HG03064 (cell line): ENCODE results near the gene TLR7.

Experiments used
- ATAC-seq: cut with Tn5 transposase; IDR thresholded peaks from one replicate; pipeline ENCODE4 v1.9.1; 2021; ENCODE audit warnings: low read depth; ENCODE audit not compliant: unreplicated experiment

Gene TLR7

DNA sequence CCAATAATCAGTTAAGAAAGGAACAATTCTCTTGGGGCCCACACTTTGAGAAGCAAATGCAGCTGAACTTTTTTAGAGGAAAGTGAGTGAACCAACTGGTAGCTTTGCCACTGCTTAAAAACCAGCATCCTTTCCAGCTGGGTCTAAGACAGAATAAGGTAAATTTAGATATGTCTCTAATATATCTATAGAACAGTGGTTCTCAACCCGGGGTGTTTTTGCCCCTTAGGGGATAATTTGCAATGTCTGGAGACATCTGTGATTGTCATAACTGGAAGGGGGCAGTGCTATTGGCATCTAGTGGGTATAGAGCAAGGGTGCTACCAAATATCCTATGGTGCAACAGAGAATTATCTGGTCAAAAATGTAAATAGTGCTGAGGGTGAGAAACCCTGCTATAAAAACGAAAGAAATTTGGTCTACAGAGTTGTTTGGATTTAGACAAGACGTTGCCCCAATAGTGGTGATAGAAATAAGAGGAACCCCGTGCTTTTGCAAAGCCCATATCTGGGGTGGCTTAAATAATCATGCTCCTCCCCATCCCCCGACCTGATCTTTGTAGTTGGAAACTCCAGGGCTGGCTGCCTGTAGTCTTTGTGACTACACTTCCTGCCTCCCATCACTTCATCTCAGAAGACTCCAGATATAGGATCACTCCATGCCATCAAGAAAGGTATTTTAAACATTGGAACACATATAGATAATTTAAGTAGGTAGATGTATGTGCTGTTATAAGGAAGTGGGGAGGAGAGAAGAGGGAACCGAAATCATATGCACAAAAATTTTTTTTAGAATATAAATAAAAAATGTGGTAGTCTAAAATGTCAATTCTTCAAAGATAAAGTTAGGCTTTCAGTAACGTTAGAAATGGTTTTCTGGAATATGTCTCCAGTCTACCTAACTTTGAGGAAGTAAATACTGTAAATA, at the start of gene TLR7:
TLR7 (plus strand) TSS at position 622 of the 927 bp plus-strand sequence. CDS start 507 bp downstream, outside the sequence.
- no peak for ATAC-seq

DNA sequence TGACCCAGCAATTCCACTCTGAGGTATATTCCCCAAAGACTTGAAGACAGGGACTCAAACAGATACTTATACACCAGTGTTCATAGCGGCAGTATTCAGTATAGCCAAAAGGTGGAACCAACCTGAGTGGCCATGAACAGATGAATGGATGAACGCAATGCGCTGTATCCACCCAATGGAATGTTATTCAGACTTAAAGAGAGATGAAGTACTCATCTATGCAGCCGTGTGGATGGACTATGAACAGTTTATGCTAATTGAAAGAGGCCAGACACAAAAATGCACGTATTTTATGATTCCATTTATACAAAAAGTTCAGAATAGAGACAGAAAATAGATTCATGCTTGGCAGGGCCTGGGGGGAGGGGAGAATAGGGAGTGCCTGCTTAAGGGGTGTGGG, 49.3 kb upstream of the TLR7 start:
- ATAC-seq = no peak

DNA sequence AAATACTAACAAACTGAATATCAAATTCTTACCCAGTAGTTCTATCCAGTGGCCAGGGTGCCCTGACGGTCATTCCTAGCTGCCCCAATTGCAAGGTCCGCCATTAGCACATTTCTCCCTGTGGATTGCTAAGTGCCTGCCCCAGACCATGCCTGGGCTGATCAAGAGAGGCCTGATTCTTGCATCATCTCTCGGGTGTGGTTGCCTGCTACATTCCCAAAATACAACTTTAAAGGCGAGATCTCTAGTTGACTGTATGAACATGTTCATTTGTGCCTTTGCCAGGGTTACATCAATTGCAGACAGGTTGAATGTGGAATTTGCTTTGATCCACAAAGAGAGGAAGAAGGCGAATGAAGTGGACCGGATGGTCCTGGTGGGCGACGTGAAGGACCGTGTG, 47.6 kb upstream of the TLR7 start:
- ATAC-seq = no peak

DNA sequence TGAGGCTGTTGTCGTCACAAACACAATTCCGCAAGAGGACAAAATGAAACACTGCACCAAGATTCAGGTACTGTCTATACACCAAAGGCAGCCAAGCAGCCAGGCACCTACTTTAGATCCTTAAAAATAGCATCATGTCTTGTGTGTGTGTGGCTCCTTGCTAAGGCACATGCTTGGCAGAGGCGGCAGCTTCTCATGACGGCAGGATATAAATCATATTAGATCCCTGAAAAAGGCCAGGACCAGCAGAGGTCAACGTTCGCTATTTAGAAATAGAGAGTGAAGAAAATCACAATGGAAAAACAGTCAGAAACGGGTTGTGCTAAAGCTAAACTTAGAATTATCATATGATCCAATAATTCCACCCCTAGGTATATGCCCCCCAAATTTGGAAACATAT, 46.1 kb upstream of the TLR7 start:
- ATAC-seq = no peak

DNA sequence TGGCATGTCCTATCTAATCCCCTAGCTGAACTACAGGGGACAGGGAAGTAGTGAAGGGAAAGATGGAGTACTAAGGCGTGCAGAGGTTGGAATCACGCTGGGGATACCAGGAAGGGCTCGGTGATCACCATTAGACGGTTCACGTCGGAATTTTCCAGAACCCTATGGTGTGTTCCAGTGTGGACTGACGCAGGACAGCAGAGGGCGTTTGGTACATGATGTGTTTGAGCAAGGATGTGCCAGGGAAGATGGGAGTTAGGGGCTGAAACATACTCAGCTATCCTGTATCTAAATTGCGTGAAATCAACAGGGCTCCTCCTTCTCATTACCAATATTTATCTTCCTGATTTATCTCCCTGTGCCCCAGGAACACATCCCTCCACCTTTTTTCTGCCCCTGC, 41.9 kb upstream of the TLR7 start:
- ATAC-seq = no peak

DNA sequence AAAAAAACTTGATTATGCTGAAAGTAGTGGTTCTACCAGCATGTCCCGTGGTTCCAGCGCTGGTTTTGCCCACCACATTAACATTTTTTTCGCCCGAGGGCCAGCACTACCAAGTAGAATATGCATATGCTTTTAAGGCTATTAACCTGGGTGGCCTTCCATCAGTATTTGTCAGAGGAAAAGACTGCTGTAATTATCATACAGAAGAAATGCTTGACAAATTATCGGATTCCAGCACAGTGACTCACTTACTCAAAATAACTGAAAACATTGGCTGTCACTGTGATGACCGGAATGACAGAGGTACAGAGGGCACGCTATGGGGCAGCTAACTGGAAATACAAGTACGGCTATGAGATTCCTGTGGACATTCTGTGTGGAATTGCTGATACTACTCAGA, 41.1 kb upstream of the TLR7 start:
- no peak for ATAC-seq

DNA sequence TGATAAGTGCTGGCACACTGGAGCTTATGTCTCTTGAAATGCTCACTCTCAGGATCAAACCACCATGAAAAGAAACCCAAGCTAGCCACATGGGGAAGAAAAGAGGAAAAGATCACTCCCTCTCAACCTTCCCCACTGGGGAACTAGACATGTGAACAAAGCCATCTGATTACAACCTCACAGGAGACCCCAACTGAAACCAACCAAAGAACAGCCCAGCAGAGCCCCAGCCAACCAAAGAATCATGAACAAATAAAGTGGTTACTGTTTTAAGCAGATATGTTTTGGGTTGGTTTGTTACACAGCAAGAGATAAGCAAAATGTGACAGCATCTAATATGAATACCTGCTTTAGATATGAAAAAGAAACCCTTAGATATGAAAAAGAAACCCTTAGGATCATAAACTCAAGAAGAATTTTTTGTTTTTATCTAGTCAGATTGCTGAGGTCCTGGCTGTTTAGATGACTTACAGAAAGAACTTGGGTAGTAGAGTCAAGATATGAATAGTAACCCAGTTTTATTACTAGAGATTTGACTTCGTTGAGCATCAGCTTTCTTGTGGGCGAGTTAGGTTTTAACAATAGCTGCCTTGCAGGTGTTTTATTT, 23.7 kb upstream of the TLR7 start:
- peak; percentile 25 for ATAC-seq

DNA sequence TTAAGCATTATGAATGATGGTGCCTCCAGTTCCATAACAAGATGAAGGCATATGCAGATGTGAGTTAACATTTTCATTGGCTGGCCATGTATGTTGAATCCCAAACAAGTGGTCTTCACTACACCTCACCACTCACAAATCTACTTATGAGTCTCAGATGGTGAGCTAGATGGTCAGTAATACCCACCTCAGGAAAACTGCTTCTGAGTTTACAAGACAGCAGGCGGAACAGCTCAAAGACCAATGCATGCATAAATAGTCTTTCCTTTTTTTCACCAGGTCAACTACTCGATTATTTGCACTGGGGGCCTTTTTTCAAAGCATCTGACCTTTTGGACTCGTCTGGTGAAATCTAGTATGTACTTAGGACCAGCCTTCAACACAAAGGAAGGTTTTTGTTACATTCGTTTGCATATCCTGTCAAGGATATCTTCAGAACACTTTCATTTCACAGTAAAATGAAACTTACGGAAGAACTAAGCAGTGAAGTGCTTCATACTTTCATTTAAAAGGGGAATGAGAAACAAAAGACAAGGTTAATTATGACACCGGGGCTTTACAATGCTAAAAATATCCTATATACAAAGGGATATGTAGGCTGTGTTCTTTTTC, 23.1 kb upstream of the TLR7 start:
- ATAC-seq = peak; percentile 86

DNA sequence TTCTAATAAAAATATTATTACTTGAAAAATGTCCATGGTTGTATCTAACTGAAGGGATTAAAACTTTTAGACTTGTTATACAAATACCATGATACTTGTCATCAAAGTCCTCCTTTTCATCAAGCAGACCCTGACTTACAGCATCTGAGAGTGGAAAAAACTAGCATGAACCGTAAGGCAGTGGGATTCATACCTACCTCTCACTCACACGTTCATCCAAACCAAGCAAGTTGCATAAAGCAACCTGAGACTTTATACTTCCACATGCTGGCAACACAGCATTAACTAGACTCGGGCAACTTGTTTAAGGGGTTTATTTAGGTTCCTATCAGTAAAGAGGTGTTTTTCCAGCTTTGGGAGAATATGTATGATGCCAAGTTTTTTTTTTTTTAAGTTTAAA, 22.6 kb upstream of the TLR7 start:
- ATAC-seq = peak; percentile 40

DNA sequence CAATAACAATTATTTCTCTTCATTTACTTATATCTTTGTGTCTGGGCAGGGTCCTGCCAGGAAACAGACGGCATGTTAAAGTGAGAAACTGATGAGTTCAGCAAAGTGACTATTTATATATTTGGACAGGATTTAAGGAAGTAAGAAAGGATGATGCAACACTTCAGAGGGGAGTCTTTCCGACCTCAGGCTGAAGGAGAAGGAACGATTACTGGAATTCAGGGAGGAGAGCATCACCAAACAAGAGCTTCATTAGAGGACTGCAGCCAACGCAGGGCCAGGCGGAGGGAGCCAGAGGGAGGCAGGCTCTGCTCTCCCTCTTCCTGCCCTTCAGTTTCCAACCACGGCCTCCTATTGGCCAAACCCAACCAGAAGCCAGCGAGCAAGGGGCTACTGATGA, 1.5 kb upstream of the TLR7 start:
- no peak for ATAC-seq

DNA sequence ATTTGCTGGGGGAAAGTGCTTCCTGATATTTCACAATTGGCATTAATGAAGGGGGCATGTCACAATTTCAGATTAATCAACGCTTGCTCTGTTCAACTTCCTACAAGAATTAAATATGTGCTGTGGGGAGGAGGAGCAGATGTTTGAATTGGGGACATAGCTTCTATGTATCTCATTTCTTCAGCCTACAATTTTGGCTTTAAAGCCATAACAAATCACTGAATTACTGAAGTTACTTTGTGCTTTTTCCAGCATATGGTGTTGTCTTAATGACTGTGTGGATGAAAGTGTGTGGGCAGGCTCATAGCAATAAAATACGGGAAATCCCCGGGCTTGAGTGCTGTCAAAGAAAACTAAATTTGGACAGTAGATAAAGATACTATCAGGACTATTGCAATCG, 813 bp downstream of the TLR7 start:
- no peak for ATAC-seq

DNA sequence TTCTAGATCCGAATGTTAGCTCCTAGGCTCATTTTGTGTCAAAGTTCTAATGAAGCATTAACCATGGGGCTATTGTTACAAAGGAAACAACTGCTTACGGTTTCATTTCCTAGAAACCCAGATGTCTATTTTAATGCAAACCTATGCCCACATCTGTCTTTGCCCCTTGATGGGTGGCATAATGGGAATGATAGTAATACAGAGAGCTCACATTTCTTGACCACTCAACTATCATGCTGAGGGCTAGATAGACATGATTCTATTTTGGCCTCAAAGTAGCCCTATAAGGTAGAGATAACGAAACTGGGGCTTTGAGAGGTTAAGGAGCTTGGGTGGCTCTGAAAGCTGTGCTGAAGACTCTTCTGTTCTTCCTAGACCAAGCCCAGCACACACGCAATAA, 1.9 kb downstream of the TLR7 start:
- peak; percentile 52 for ATAC-seq

DNA sequence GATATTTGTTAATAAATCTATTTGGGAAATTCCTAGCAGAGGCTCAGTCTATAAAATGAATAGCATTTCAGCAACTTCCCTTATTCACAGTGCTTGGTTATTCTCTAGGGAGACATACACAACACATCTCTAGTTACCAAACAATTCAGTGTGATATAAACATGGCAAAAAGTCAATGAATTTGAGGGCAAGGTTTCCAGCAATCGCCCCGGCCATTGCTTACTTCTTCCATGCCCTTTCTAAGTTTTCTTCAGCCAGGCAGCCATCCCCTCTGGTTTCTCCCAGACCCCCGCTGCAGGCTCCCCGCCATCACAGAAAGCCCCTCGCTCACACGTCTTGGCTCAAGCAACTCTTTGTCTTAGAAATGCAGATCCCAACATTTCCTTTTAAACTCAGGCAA, 4.4 kb downstream of the TLR7 start:
- ATAC-seq = no peak

DNA sequence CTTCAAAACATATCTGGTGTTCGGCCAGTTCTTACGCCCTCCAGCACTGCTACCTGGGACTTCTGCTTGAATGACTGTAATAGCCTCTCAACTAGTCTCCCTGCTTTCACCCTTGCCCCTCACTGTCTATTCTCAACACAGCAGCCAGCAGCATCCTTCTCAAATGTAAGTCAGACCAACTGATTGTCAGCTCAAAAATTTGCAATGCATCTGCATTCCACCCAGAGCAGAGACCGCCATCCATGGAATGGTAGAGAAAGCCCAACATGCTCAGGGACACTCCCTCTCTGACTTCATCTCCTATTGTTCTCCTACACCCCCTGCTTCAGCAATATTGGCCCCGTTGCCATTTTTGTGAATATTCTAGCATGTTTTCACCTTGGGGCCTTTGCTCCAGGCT, 5.9 kb downstream of the TLR7 start:
- ATAC-seq = no peak

DNA sequence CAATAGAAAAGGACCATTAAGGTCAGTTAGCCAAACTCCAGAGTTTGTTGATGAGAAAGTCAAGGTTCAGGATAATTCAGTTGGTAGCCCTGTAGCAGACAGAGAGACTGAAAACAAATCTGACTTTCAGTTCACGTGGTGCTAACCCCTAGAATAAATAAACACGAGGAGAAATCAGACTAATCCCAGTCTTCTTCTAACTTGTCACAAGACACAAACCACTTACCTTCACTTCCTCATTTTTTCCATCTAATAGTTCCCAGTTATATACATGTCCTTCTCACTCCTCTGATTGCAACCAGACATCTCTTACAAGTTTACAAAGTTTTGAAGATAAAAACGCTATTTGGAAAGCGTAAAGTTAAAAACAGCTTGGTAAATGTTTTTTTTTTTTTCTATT, 7.7 kb downstream of the TLR7 start:
- ATAC-seq = no peak

DNA sequence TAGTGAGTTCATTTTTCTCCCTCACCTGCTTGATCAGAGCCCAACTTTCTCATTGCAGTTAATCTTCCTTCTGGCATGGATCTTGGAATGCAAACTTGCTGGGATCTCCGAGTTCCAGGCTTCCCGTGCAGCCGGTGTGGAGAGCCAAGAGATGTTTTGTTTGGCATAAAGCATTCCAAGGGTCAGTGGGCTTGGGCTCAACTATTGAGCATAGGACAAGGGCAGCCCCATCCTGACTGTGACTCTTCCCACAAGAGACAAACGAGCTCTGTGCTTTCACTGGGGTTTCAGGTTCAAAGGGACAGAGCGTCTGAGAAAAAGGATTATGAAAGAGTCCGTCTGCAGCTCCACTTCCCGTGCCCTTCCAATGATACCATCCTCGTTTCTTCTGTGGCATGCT, 10.5 kb downstream of the TLR7 start:
- ATAC-seq = no peak

DNA sequence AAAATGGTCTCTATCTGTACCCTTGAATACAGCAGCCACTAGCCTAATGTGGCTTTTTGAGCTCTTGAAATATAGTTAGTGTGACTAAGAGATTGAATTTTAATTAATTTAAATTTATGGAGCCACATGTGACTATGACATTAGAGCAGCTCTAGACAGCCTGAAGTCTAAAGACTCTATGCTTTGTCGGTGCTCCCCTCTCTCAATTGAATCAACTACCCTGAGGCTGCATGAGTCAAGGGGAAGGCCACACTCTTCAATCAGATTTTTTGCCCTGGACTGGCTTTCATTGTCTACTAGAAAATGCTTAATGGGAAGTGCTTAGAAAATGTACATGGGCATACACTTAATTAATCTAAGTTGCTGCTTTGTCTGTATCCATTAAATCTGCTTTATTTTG, 11.7 kb downstream of the TLR7 start:
- no peak for ATAC-seq

DNA sequence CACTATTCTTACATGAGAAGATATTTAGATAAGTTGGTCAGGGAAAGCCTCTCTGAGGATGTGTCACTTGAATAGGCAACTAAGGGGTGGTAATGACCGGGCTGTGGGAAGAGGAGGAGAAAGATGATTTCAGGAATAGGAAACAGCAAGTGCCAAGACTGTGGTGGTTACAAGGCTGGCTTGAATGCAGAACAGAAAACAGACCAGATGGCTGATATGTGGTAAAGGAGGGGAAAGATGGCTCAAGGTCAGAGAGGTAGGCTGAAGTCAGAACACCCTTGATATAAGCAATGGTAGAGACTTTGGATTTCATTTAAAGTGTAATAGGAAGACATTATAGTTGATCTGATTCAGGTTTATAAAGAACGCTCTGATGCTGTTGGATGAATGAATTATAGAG, 15.0 kb downstream of the TLR7 start:
- no peak for ATAC-seq

DNA sequence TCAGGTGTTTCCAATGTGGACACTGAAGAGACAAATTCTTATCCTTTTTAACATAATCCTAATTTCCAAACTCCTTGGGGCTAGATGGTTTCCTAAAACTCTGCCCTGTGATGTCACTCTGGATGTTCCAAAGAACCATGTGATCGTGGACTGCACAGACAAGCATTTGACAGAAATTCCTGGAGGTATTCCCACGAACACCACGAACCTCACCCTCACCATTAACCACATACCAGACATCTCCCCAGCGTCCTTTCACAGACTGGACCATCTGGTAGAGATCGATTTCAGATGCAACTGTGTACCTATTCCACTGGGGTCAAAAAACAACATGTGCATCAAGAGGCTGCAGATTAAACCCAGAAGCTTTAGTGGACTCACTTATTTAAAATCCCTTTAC, 18.6 kb downstream of the TLR7 start:
- ATAC-seq = no peak

DNA sequence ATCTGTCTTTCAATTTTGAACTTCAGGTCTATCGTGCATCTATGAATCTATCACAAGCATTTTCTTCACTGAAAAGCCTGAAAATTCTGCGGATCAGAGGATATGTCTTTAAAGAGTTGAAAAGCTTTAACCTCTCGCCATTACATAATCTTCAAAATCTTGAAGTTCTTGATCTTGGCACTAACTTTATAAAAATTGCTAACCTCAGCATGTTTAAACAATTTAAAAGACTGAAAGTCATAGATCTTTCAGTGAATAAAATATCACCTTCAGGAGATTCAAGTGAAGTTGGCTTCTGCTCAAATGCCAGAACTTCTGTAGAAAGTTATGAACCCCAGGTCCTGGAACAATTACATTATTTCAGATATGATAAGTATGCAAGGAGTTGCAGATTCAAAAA, 19.7 kb downstream of the TLR7 start:
- ATAC-seq = no peak

DNA sequence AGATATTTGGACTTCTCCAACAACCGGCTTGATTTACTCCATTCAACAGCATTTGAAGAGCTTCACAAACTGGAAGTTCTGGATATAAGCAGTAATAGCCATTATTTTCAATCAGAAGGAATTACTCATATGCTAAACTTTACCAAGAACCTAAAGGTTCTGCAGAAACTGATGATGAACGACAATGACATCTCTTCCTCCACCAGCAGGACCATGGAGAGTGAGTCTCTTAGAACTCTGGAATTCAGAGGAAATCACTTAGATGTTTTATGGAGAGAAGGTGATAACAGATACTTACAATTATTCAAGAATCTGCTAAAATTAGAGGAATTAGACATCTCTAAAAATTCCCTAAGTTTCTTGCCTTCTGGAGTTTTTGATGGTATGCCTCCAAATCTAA, 20.3 kb downstream of the TLR7 start:
- ATAC-seq = no peak

DNA sequence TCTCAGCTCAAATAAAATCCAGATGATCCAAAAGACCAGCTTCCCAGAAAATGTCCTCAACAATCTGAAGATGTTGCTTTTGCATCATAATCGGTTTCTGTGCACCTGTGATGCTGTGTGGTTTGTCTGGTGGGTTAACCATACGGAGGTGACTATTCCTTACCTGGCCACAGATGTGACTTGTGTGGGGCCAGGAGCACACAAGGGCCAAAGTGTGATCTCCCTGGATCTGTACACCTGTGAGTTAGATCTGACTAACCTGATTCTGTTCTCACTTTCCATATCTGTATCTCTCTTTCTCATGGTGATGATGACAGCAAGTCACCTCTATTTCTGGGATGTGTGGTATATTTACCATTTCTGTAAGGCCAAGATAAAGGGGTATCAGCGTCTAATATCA, 20.9 kb downstream of the TLR7 start:
- ATAC-seq = no peak
